GM23248 (cell line): Measurements from ENCODE around the gene CCDC85B.

Experiments used
- EZH2 ChIP-seq: fragments of 200-600 bp; sonication (generic); IDR thresholded peaks from 2 replicates; pipeline ENCODE4 v1.6.1; 2018; ENCODE audit warnings: antibody characterized with exemption, mild to moderate bottlenecking; ENCODE audit not compliant: insufficient read depth, poor library complexity, severe bottlenecking
- EZH2phosphoT487 ChIP-seq: fragments of 200-600 bp; sonication (generic); IDR thresholded peaks from 2 replicates; pipeline ENCODE4 v1.6.1; 2018; ENCODE audit warnings: antibody characterized with exemption, moderate library complexity, mild to moderate bottlenecking, low read depth; ENCODE audit not compliant: insufficient read depth

DNA sequence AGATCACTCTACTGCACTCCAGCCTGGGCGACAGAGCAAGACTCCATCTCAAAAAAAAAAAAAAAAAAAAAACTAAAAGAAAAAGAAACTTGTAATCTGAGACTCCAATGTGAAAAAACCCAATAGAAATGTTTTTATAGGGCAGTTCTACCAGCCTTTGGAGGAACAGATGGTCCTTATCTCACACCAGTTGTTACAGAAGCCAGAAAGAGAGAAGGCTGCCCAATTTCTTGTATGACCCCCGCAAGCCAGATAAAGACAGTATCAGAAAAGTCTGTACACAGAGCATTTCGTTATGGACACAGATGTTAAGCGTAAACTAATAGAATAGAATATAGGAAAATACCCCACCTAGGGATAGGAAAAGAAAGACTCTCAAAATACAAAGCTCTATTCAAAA is 43.5 kb downstream of the CCDC85B start:
- TF ChIP-seq EZH2 (no peak), EZH2phosphoT487 (no peak)
